GM19035 (cell line): ENCODE data around the gene CDH22.

ENCODE experiments used
- ATAC-seq: cut with Tn5 transposase; IDR thresholded peaks from one replicate; pipeline ENCODE4 v1.9.1; 2021; ENCODE audit not compliant: unreplicated experiment

CDH22 gene

DNA sequence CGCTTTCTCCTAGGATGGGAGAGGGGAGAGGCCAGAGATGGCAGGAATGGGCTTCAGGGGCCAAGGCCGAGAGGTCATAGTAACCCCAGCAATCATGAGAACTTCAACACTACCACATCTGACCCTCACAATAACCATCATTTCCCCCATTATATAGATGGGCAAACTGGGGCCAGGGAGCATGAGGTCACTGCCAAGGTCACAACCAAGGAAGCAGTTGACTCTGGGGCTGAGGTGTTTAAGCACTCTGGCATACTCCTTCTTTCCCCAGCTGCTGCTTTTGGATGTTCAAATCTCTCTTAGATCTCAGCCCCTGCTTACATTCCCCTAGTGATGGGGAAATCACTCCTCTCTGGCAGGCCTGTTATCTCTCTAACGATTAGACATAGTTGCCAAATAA lies 39.6 kb downstream of the CDH22 start:
- ATAC-seq: no peak

DNA sequence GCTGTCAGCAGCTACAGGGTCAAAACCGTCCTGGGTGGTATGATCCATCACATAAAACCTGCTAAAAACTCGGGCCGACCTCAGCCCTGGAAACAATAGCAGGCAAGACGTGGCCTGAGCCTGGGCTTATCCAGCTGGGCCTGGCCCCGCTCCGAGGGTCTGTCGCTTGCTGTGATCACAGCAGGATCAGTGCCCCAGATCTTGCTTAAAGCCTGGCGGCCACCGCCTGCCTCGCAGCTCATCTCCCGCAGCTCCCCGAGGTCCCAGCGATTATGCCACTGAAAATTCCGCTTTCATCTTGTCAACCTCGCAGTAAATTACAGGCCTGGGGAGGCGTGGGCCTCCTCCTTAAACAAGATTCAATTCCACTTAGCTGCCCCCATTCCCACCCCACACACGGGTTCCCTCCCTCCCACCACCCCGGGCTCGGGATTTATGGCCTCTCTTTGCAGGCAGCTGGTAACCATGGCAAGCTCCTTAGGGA lies 40.1 kb downstream of the CDH22 start:
- no peak for ATAC-seq

DNA sequence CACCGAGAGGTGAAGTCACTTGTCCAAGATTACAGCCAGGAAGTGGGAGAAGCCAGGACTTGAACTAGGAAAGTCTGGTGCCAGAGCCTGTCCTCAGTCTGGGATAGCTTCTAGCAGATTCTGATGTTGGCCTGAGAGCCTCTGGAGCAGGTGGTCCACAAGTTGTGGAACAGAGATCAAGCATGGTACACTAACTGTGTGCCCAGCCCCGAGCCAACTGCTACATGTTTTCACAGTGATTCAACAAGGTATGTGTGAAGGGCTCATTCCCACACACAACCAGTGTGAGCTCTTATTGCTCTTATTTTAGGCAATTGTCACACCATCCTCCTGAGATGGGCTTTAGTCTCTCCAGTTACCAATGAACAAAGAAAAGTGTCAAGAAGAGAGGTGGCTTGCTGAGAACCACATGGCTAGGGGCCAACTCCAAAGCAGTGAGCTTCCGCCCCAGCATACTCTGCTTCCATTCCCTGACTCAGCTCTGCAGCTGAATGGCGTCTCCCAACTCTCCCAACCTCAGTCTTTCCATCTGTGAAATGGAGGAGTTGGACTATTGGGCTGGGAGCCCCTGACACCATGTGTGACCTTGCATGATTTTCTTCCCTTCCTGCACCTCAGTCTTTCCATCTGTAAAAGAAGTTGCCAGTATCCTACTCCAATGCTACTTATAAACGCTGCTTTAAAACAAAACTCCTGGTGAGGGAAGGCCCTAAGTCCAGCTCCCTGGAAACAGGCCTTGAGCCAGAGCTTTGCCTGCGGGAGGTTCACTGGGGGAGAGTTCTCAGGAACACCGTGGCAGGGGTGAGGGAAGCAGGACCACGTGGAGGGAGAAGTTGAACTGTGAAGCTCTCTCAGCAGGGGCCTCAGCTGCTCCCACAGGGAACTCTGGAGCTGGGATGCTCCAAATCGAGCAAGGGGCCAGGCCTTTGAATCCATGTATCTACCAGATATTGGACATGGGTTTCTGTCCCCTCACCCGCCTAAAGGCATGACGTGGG lies 40.9 kb downstream of the CDH22 start:
- ATAC-seq: no peak

DNA sequence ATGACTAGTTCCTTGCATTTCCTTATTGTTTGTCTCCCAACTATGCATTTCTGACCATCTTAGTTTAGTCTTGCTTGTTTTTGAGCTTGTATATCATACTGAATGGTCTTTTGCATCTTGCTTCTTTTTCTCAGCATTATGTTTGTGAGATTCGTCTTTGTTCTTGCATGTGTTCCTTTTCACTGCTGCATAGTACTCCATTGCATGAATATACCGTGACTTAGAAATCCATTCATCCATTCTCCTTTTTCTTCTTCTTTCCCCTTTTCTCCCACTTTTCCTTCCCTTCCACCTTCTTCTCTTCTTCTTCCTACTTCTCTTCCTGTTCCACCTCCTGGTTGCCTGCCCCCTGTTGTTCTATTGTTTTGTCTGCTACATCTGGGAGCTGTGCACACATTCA lies 42.8 kb downstream of the CDH22 start:
- no peak for ATAC-seq

DNA sequence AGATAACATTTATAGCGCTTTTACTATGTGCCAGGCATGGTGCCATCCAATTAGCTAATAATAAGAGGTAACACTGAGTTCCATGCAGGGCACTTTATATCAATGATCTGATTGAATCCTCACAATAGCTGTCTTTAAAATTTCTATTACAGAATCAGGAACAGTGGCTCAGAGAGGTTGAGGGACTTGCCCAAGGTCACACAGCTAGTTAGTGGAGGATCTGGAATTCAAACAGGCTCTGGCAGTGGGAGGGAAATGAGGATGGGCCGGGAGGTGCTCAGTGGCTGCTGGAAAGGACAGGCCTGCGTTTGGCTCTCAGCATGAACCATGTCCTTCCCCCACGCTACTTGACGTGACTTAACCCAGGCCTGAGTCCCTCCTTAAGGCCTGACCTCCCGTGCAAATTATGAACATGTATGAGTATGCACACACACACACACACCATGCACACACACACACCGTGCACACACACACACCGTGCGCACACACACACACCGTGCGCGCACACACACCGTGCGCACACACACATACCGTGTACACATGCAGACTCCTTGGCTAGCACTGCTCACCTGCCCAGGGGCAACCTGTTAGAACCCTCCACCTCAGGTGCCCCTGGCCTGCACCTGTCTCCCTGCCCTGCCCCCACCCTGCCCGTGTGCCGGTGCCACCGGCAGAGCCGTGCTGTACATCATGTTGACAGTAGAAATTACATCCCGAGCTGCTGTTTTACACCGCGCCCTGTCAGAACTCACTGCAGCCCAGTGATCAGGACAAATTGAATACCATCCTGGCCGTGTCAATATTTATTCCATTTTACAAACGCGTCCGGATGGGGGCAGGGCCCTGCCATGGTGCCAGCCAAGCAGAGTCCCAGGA lies 43.7 kb downstream of the CDH22 start:
- ATAC-seq: no peak

DNA sequence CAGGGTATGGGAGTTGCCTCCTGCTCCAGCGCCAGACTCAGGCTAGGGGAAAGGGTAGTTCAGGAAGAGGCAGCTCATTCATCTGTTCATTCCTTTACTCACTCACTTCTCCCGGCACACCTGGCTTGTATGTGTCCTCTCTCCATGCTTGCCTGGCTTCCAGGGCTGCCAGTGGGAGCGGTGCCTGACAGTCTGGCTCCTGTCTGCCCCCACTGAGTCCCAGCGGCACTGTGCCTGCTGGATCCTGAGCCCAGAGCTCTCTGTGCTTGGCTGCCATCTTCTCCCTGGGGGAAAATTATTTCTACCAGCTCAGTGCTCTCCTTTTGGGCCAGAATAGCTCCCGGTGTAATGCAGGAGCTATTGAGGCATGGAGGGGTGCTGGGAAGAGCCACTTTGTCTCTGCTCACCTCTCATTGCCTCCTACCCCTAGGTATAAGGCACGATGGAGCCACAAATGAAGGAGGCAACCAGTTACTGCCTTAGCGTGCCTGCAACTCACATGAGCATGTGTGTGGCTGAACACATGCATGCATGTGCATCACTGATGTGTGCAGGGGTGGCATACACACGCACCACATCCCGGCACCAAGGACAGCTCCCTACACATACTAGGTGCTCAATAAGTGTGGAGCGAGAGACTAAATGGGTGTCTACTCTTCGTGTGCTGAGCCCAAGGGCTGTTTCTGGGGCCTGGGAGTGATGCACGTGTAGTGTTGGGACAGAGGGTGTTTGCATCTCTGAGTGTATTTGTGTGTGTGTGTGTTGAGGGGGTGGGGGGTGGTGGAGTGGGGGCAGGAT lies 46.6 kb downstream of the CDH22 start:
- no peak for ATAC-seq

DNA sequence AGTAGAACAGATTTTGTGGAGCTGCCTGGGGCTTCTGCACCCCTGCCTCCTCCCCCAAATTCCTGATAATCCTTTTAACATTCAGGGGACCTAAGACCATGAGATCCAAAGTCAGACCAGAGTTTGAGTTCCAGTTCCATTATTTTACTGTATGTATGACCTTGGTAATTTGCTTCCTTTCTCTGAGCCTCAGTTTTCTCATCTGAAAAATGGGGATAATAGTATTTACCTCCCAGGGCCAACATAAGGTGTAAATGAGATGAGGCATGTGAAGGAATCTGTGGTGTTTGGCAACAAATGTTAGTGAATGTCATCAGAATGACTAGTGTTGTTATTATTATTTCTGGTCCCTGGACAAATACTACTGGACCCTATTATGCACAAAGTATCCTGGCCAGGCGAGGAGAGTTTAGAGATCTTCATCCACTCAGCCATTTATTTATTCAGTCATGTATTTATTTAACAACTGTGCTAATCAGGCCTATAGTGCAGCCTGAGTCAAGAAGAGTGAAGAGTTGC lies 47.3 kb downstream of the CDH22 start:
- ATAC-seq: no peak

- ATAC-seq: no peak
Observed at GRCh38 chr20:46260480-46260879, 47.8 kb downstream of the CDH22 start.

DNA sequence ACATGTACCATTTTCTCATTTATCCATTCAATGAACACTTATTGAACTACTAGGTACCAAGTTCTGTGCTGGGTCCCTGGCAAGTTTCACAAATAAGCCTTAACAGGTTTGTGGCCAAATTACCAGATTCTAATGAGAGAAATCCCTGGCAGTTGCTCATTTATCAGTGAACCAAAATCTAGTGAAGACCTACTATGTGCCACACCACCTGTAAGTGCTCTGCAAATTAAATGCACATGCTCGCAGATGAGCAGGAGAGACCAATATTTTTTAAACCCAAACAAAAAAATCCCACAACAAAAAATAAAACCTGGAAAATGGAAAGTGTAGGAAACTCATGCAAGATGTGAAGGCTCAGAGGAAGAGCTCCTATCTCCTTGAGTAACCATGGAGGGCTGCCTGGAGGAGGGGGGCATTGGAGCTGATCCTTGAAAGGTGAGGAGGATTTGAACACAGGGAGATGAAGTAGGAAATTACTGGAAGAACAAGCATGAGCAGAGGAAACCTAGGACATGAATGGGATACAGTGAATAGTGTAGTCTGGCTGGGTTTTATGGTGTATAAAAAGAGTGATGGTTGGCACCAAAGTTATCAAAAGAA lies 48.9 kb downstream of the CDH22 start:
- ATAC-seq: no peak

DNA sequence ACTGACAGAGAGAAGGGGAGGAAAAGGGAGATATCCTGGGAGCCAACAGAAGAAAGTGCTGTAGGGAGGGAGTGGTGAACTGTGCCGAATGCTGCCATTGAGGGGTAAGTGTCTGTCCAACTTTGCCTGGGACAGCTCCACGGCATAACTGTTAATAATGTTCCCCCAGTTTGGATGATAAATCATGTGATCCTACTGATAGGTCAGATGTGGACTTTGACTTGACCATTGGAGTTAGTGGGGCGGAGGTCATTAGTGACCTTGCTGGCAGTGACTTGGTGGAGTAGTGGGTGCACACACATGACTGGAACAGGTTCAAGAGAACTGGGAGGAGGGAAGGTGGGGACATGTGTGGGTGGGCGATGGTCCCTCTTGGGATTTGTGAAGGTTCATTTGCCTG lies 50.4 kb downstream of the CDH22 start:
- ATAC-seq: no peak

DNA sequence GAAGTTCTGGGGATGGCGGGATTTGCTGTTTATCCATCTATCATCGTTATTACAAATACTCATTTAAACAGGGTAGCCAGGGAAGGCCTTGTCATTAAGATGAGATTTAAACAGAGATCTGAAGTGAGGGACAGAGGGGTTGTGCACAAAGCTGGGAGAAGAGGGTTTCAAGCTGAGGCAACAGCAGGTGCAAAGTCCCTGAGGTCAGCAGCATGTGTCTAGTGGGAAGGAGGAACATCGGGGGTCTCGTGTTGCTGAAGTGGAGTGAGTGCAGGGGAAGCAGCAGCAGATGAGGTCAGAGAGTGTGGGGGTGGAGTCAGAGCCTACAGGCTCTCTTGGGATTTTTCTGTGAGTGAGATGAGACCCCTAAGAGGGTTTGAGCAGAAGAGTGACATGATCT lies 52.0 kb downstream of the CDH22 start:
- ATAC-seq: no peak

DNA sequence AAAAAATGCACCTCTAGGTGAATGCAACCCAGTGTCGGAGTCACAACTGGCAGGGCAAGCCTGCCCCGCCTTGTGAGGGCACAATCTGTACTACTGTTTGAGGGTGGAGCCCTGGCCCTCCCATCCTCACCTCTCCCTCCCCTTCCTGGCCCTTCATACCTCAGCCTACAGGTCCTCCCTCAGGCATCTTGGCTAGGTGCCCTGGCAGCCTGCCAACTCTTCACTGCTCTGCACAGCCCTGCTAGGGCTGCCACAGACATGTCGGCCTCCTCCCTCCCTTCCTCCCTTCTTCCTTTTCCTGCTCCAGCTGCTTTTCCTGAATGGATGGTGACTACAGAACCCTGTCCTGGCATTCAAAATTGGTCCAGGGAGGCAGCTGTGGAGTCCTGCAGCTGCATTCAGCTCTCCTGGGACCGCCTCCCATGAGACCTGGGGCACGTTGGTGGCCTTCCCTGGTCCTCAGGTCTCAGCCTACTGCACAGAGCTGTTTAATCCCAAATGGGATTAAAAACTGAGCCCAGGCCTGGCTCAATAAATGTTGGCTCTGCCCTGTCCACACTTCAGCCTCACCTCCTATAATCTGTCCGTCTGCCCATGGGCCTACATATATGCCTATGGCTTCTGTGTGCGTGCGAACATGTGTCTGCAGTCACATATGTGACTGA lies 52.7 kb downstream of the CDH22 start:
- ATAC-seq: no peak

- ATAC-seq: no peak
Observed at GRCh38 chr20:46253391-46253790, 54.9 kb downstream of the CDH22 start.

DNA sequence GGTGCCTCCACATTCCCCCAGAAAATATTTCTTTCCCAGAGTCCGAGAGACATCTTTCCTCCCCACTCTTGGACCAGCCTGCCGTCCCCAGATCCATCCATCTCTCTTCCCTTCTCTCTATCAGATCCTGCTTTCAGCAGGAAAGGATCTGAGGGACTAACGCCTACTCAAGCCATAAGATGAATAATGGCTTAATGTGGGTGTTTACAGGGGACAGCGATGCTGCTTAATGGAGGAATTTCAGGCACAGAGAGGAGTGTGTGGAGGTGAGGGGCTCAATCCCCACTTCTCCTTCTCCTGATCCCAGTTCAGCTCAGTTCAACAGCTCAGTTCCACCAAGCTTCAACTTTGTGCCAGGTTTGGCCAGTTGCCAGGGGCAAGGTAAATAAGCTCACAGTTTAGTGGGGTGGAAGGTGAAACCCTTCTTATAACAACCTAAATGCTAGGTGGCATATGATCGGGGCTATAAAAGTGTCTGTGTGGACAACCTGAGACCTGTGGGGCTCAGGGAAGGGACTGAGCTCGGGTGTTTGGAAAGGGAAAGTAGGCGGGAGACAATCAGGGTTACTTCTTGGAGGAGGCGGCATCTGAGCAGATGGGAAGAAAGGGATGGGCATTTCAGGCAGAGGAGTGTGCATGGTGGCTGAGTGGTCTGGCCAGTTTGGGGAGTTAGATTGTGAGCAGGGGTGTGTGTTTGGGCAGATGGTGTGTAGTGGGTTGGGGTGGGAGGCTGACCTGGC lies 55.8 kb downstream of the CDH22 start:
- ATAC-seq: no peak

- ATAC-seq: no peak
Observed at GRCh38 chr20:46251211-46251673, 57.1 kb downstream of the CDH22 start.

DNA sequence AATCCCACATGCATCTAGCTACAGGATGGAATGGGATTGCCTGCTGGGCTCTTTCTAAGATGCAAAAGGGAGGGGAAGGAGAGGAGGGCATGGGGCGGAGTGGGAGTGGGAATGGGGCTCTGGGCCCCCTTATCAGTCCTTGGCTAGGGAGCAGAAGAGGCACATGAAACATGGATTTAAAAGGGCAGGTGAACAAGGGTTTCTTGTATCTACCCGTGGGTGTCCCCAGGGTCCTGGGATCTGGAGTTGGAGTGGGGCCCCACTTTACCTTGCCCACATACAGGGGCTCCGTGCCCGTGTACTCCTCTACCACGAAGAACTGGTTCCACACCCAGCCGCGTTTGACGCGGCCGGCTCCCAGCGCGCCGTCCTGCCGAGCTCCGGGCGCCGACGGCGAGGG lies 57.5 kb downstream of the CDH22 start:
- ATAC-seq: no peak

- no peak for ATAC-seq
Observed at GRCh38 chr20:46249671-46250070, 58.6 kb downstream of the CDH22 start.

GRCh38 chr20:46246559-46246958 lies 61.7 kb downstream of the CDH22 start:
- ATAC-seq: no peak
